ENCODE results near the gene CORO1C. TPM values are rescaled to one million over a fixed set of nuclear protein-coding genes. Genes with fewer than 3 reads are reported as not detected.

Gene CORO1C
- total RNA-seq, 1 experiment from 2014 or later, result 139 TPM

DNA sequence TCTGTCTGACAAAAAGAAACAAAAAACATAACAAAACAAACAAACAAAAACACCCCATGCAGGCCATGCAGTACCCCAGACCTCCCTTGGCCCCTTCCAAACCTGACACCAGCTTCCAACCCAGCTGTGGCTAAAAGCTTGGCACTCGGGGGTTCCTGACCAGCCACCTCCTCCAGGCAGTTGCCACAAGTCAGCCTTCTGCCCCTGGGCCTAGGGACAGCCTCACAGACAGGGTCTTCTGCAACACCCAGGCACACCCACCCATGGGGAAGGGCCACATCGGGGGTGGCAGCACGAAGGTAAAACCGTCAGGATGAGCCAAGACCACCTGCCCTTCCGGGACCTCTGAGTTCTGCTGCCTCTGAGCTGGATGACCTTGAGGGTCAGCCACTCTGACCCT, 122.7 kb downstream of the CORO1C start:
- Histone ChIP-seq H3K9me3 (ENCODE audit: insufficient read depth, low read depth) (no peaks in the 10 kb centered on the region), H3K4me2 (no peak overlapping the region), H3K79me2 (ENCODE audit: low read depth) (no peaks in the 10 kb centered on the region), H2AFZ (no peak overlapping the region), H3K36me3 (ENCODE audit: low read depth) (no peaks in the 10 kb centered on the region), H3K9me2 (ENCODE audit: insufficient read depth) (no peaks in the 10 kb centered on the region), H3K4me1 (replicated peaks; ENCODE audit: insufficient read depth) (0 out of 2 replicates have a peak, but pooled peaks cover 5% of the 10 kb centered on the region), H4K20me1 (ENCODE audit: insufficient read depth) (no peaks in the 10 kb centered on the region), H3K4me3 (no peak overlapping the region), H3F3A (ENCODE audit: insufficient read depth, low read depth) (no peaks in the 10 kb centered on the region), H3K27ac (no peak overlapping the region), H3K27me3 (ENCODE audit: insufficient read depth, low read depth) (no peaks in the 10 kb centered on the region)
- no TSS peak for BruUV-seq (replicated peaks)
- CTCF ChIA-PET, result no interaction called here
- no peak for TF ChIP-seq EZH2 (IDR thresholded peaks at IDR 0.05; ENCODE audit: low read depth)
- TF ChIP-seq, protein P1, sequence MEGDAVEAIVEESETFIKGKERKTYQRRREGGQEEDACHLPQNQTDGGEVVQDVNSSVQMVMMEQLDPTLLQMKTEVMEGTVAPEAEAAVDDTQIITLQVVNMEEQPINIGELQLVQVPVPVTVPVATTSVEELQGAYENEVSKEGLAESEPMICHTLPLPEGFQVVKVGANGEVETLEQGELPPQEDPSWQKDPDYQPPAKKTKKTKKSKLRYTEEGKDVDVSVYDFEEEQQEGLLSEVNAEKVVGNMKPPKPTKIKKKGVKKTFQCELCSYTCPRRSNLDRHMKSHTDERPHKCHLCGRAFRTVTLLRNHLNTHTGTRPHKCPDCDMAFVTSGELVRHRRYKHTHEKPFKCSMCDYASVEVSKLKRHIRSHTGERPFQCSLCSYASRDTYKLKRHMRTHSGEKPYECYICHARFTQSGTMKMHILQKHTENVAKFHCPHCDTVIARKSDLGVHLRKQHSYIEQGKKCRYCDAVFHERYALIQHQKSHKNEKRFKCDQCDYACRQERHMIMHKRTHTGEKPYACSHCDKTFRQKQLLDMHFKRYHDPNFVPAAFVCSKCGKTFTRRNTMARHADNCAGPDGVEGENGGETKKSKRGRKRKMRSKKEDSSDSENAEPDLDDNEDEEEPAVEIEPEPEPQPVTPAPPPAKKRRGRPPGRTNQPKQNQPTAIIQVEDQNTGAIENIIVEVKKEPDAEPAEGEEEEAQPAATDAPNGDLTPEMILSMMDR (conservative IDR thresholded peaks at IDR 0.05), result no peak
- intact Hi-C loops (cut with micrococcal nuclease; ENCODE audit: unreplicated experiment), result no loop called here
- DNase-seq, result no peak
- POLR2A ChIA-PET (ENCODE audit: unreplicated experiment), result no interaction called here

DNA sequence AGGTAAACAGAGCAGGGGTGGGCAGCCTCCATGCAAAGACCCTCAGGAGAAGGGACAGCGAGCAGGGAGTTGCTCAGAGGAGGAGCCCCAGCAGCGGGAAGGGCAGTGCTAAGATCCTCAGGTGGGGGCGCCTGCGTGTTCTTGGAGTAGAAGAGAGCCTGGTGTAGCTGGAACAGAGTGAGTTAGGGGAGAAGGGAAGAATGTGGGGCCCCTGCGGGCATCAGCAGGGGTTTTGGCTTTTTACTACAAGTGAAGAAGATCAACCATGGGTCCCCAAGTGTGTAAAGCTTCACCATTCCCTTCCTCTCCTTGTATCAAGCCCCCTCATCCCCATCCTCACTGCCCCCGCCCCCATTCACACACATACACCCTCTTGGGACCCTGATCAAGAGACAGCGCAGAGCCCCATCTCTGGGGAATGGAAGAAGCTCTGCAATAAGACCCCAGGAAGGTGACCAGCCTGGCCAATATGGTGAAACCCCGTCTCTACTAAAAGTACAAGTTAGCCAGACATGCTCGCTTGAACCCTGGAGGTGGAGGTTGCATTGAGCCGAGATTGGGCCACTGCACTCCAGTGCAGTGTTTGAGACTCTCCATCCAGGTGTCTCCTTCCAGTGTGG, 123.2 kb downstream of the CORO1C start:
- no peak overlapping the region for H2AFZ ChIP-seq
- DNase-seq, result no peak
- BruUV-seq (replicated peaks), result no TSS peak
- no peak overlapping the region for H3K4me2 ChIP-seq
- no peaks in the 10 kb centered on the region for H3F3A ChIP-seq (ENCODE audit: insufficient read depth, low read depth)
- no peaks in the 10 kb centered on the region for H3K27me3 ChIP-seq (ENCODE audit: insufficient read depth, low read depth)
- no peaks in the 10 kb centered on the region for H4K20me1 ChIP-seq (ENCODE audit: insufficient read depth)
- H3K36me3 ChIP-seq (ENCODE audit: low read depth), result no peaks in the 10 kb centered on the region
- TF ChIP-seq EZH2 (IDR thresholded peaks at IDR 0.05; ENCODE audit: low read depth), result no peak
- TF ChIP-seq, protein P1 (conservative IDR thresholded peaks at IDR 0.05), result no peak
- H3K4me3 ChIP-seq, result no peak overlapping the region
- no peak overlapping the region for H3K27ac ChIP-seq
- no peaks in the 10 kb centered on the region for H3K9me3 ChIP-seq (ENCODE audit: insufficient read depth, low read depth)
- H3K9me2 ChIP-seq (ENCODE audit: insufficient read depth), result no peaks in the 10 kb centered on the region
- H3K79me2 ChIP-seq (ENCODE audit: low read depth), result no peaks in the 10 kb centered on the region
- ChIA-PET POLR2A (ENCODE audit: unreplicated experiment) (no interaction called here), CTCF (no interaction called here)
- intact Hi-C loops (cut with micrococcal nuclease; ENCODE audit: unreplicated experiment), result no loop called here
- 0 out of 2 replicates have a peak, but pooled peaks cover 5% of the 10 kb centered on the region for H3K4me1 ChIP-seq (replicated peaks; ENCODE audit: insufficient read depth)

DNA sequence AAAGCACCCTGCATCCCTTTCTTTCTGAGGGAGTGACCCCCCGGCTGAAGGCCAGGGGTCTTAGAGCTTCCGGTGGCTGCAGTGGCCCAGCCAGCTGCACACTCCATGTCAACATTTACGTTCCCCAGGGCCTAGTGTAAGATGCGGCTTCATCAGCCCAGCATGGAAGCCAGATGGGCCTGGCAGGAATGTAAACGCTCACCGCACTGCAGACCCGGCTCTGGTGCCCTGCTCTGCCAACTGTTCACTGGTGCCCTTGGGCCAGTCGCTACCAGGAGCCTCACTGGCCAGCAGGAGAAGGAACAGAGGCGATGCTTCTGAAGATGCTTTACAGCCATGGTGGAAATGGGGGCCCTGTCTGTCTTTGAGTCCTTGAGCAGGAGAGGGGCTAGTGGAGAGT, 124.8 kb downstream of the CORO1C start:
- intact Hi-C loops (cut with micrococcal nuclease; ENCODE audit: unreplicated experiment), result no loop called here
- Histone ChIP-seq H3K36me3 (ENCODE audit: low read depth) (no peaks in the 10 kb centered on the region), H3K79me2 (ENCODE audit: low read depth) (no peaks in the 10 kb centered on the region), H3K27me3 (ENCODE audit: insufficient read depth, low read depth) (no peaks in the 10 kb centered on the region), H2AFZ (no peak overlapping the region), H4K20me1 (ENCODE audit: insufficient read depth) (no peaks in the 10 kb centered on the region), H3K4me1 (replicated peaks; ENCODE audit: insufficient read depth) (no peaks in the 10 kb centered on the region), H3K9me3 (ENCODE audit: insufficient read depth, low read depth) (no peaks in the 10 kb centered on the region), H3K27ac (no peak overlapping the region), H3F3A (ENCODE audit: insufficient read depth, low read depth) (no peaks in the 10 kb centered on the region), H3K4me2 (no peak overlapping the region), H3K4me3 (no peak overlapping the region), H3K9me2 (ENCODE audit: insufficient read depth) (no peaks in the 10 kb centered on the region)
- ChIA-PET CTCF (no interaction called here), POLR2A (ENCODE audit: unreplicated experiment) (no interaction called here)
- TF ChIP-seq, protein P1 (conservative IDR thresholded peaks at IDR 0.05), result no peak
- TF ChIP-seq EZH2 (IDR thresholded peaks at IDR 0.05; ENCODE audit: low read depth), result no peak
- no peak for DNase-seq
- BruUV-seq (replicated peaks), result no TSS peak

Data from PC-9 (cell line).